HG03571 (cell line): ENCODE measurements around the gene ZNF787.
A peak's percentile ranks its signal among the peaks of the same experiment; 100 is the strongest.

Experiments
- ATAC-seq: cut with Tn5 transposase; IDR thresholded peaks from one replicate; pipeline ENCODE4 v1.9.1; 2021; ENCODE audit not compliant: unreplicated experiment

Gene ZNF787

GRCh38 chr19:56089344-56089743 lies 31.8 kb downstream of the ZNF787 start:
- no peak for ATAC-seq

- no peak for ATAC-seq
These were observed 32.4 kb downstream of the ZNF787 start for GRCh38 chr19:56088497-56089215.

DNA sequence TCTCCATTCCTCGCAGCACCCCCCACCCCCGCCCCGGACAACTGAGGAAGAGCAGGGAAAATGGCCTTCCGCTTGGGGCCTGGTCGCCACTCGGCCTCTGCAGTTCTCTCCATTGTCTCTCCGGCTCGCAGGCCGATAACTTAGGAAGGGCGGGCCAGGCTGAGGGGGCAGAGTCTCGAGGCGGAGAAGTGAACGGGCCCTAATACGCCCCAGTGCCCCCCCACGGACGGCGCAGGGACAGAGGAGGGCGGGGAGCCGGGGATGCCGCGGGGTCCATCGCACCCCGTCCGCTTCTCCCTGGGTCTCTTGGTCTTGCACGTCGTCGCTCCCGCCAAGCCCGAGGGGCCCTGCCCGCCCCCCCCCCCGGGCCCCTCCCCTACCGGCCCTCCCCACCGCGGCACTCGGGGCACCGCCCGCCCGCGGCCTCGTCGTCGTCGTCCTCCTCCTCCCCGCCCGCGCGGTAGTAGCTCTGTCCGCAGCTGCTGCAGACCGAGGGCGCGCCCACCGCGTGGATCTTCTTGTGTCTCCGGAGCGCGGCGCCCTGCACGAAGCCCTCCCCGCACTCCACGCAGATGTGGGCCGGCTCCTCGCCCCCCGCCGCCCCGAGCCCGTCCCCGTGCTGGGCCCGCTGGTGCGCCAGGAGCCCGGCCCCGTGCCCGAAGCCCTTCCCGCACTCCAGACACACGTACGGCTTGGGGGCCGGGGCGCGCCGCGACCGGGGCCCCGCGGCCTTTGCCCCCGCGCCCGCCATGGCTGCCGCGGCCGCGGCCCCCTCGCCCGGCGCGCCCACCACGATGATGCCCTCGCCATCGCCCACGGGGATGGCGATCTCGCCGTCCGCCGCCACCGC lies 33.2 kb downstream of the ZNF787 start:
- no peak for ATAC-seq

GRCh38 chr19:56086671-56087430 lies 34.2 kb downstream of the ZNF787 start:
- ATAC-seq = no peak

DNA sequence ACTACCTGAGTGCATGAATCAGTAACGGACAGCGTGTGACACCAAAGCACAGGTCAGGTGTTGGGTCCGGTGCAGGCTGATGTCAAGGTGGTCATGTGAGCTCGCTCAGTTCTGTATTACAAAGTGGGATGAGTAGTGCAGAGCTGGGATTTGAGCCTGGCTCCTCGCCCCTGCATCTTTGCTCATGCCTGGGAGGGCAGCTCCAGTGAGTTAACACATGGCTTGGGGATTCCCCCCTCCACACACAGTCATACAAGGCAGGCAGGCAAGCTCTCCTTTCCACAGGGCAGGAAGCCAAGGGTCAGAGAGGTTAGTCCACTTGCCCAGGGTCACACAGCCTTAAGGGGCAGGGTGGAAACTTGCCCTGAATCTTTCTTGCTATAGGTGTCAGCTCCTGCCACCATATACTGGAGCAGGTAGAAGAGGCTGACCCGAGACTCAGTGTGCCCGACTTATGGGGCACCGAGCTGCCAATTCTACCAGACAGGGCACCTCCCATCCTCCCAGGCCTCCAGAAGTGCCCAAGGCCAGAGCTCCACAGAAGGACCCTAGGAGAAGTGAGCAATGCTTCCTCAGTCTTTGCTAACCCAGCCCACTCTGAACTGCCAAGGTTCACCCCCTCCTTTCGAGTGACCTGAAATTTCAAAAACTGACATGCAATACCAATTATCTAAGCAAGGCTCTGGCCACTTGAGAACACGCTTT lies 35.4 kb downstream of the ZNF787 start:
- ATAC-seq = no peak

- ATAC-seq = no peak
These were observed 36.1 kb downstream of the ZNF787 start for GRCh38 chr19:56084835-56085536.

GRCh38 chr19:56083668-56084067 lies 37.4 kb downstream of the ZNF787 start:
- no peak for ATAC-seq

- peak; percentile 73 for ATAC-seq
These were observed 40.3 kb downstream of the ZNF787 start for GRCh38 chr19:56080669-56081401.

DNA sequence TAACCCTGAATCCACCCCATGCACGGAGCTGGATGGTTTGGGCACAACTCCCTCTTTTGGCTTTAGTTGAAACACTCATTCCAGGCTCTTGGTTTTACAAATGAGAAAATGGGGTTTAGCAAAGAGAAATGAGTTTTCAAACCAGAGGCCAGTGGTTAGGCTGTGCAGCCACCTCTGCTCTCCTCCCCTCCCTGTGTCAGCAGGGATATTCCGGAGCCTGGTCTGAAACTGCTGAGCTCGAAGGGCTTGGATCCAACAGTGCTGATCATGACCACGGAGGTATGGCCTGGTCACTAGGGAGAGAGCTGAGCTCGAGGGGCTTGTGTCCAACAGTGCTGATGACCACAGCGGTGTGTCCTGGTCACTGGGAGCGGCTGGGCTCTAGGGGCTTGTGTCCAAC lies 41.5 kb downstream of the ZNF787 start:
- ATAC-seq = no peak

DNA sequence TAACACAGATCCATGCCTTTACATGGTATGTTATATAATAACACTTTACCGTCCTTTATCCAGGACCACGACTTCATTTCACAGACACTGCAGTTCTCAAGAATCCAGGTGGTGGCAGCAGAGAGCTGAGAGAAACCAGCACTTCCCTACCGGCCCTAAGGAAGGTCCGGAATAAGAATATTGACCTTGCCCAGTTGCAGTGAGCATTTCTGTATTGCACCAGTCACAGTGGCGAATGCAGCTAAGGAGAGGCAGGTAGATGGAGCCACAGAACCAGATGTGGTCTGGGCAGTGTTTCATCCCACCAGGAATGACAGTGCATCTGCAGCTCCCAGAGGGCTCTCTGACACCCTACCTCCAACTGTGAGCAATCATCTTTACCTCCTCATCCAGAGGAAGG lies 44.6 kb downstream of the ZNF787 start:
- ATAC-seq = no peak

DNA sequence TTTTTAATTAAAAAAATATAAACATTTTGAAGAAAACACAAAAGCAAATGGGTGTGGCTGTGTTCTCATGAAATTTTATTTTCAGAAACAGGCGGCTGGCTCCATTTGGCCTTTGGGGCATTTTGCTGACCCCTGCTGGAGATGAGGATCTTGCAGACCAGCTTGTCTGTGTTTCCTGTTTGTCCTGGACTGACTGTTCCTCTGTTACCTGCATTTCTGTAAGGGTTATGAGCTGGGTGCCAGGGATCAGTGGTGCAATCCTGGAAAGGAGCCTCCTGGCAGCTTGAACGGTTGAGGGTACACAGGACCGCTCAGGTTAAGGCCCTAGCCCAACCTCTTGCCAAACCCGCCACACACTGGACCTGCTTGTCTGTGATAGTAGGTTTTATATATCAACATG lies 49.9 kb downstream of the ZNF787 start:
- no peak for ATAC-seq

DNA sequence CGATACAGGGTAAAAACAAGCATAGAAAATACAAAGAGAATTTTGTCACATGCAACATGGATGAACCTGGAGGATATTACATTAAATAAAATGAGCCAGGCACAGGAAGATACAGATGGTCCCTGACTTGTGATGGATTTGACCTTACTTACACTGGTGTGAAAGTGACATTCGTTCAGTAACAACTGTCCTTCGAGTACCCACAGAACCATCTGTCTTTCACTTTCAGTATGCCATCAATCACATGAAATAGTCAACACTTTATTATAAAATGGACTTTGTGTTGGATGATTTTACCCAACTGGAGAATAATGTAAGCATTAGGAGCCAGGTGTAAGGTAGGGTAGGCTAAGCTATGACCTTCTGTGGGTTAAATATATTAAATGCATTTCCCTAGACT lies 51.5 kb downstream of the ZNF787 start:
- ATAC-seq = no peak

- ATAC-seq = peak; percentile 53
These were observed 54.7 kb downstream of the ZNF787 start for GRCh38 chr19:56066152-56067023.

GRCh38 chr19:56053596-56053995 lies 67.5 kb downstream of the ZNF787 start:
- ATAC-seq = no peak
